Glutamatergic neuron (in vitro differentiated cells): Measurements from ENCODE around the gene BABAM2. TPM values are rescaled to one million over a fixed set of nuclear protein-coding genes. Genes with fewer than 3 reads are reported as not detected.
"Not testable (repeated sequence)": the region's sequence is repeated elsewhere in the genome, so short reads cannot be mapped to it uniquely, and the experiment has no call there.

Experiments used
- DNase-seq: peaks from one replicate; pipeline ENCODE4 v3.0.0; 2022
- H3K27ac Mint-ChIP-seq: one replicate; pipeline ENCODE4 v1.8.0; 2020; ENCODE audit warnings: mild to moderate bottlenecking, mixed read lengths, inconsistent platforms; ENCODE audit not compliant: unreplicated experiment
- H3K27me3 Mint-ChIP-seq: one replicate; pipeline ENCODE4 v1.8.0; 2020; ENCODE audit warnings: mild to moderate bottlenecking, moderate library complexity, mixed read lengths, inconsistent platforms; ENCODE audit not compliant: unreplicated experiment
- H3K36me3 Mint-ChIP-seq: one replicate; pipeline ENCODE4 v1.8.0; 2020; ENCODE audit warnings: mild to moderate bottlenecking, mixed read lengths, inconsistent platforms; ENCODE audit not compliant: unreplicated experiment
- H3K4me1 Mint-ChIP-seq: one replicate; pipeline ENCODE4 v1.8.0; 2020; ENCODE audit warnings: mild to moderate bottlenecking, low read depth, mixed read lengths, inconsistent platforms; ENCODE audit not compliant: unreplicated experiment
- H3K4me3 Mint-ChIP-seq: one replicate; pipeline ENCODE4 v1.8.0; 2020; ENCODE audit warnings: mild to moderate bottlenecking, mixed read lengths, inconsistent platforms; ENCODE audit not compliant: unreplicated experiment
- H3K9me3 Mint-ChIP-seq: one replicate; pipeline ENCODE4 v1.8.0; 2020; ENCODE audit warnings: mild to moderate bottlenecking, moderate library complexity, mixed read lengths, inconsistent platforms; ENCODE audit not compliant: unreplicated experiment
- CTCF ChIP-seq: fragments of 200-600 bp; sonication (generic); IDR thresholded peaks from one replicate; pipeline ENCODE4 v1.5.0; 2021; ENCODE audit not compliant: partially characterized antibody, unreplicated experiment
- total RNA-seq: library from RNA; stranded (reverse); fragmentation: NEBNext Ultra II Directional; extraction: Animal tissue kit (Norgen Biotek cat#: 25700); gene quantifications from one replicate; pipeline ENCODE4 v1.2.1, GENCODE V29; 2021; ENCODE audit not compliant: unreplicated experiment

The BABAM2 gene
- total RNA-seq, 1 donor from 2014 or later = 29.9 TPM

- H3K27ac Mint-ChIP-seq = no peak overlapping the region
- peaks cover 2% of the 10 kb centered on the region for H3K4me1 Mint-ChIP-seq
- TF ChIP-seq CTCF = no peak
- no peaks in the 10 kb centered on the region for H3K9me3 Mint-ChIP-seq
- DNase-seq = no peak
- H3K4me3 Mint-ChIP-seq = no peak overlapping the region
- H3K36me3 Mint-ChIP-seq = no peaks in the 10 kb centered on the region
- H3K27me3 Mint-ChIP-seq = no peaks in the 10 kb centered on the region
These were observed 120.8 kb downstream of the BABAM2 start for GRCh38 chr2:28011322-28011737.

- H3K36me3 Mint-ChIP-seq, H3K9me3 Mint-ChIP-seq, DNase-seq, H3K4me1 Mint-ChIP-seq, H3K27me3 Mint-ChIP-seq, H3K4me3 Mint-ChIP-seq, H3K27ac Mint-ChIP-seq: not testable (repeated sequence)
These were observed 127.9 kb downstream of the BABAM2 start for GRCh38 chr2:28018474-28018873.

GRCh38 chr2:28019521-28019920 lies 129.0 kb downstream of the BABAM2 start:
- H3K36me3 Mint-ChIP-seq, H3K9me3 Mint-ChIP-seq, DNase-seq, H3K27me3 Mint-ChIP-seq, H3K4me1 Mint-ChIP-seq, H3K4me3 Mint-ChIP-seq, H3K27ac Mint-ChIP-seq: not testable (repeated sequence)

GRCh38 chr2:28021898-28022297 lies 131.4 kb downstream of the BABAM2 start:
- H3K27ac Mint-ChIP-seq = no peak overlapping the region
- no peak overlapping the region for H3K4me3 Mint-ChIP-seq
- no peaks in the 10 kb centered on the region for H3K27me3 Mint-ChIP-seq
- H3K36me3 Mint-ChIP-seq = peaks cover 7% of the 10 kb centered on the region
- H3K4me1 Mint-ChIP-seq = no peaks in the 10 kb centered on the region
- peaks cover under 1% of the 10 kb centered on the region for H3K9me3 Mint-ChIP-seq
- no peak for DNase-seq
- no peak for TF ChIP-seq CTCF

- no peaks in the 10 kb centered on the region for H3K4me1 Mint-ChIP-seq
- H3K9me3 Mint-ChIP-seq = peaks cover 1% of the 10 kb centered on the region
- no peak overlapping the region for H3K4me3 Mint-ChIP-seq
- no peak overlapping the region for H3K27ac Mint-ChIP-seq
- no peak for DNase-seq
- no peaks in the 10 kb centered on the region for H3K27me3 Mint-ChIP-seq
- no peak for TF ChIP-seq CTCF
- peaks cover 7% of the 10 kb centered on the region for H3K36me3 Mint-ChIP-seq
These were observed 134.6 kb downstream of the BABAM2 start for GRCh38 chr2:28025123-28025522.

GRCh38 chr2:28026230-28026629 lies 135.7 kb downstream of the BABAM2 start:
- not testable (repeated sequence) for H3K4me1 Mint-ChIP-seq, DNase-seq, H3K4me3 Mint-ChIP-seq, H3K27me3 Mint-ChIP-seq, H3K27ac Mint-ChIP-seq, H3K36me3 Mint-ChIP-seq, H3K9me3 Mint-ChIP-seq

GRCh38 chr2:28028025-28028424 lies 137.5 kb downstream of the BABAM2 start:
- TF ChIP-seq CTCF = no peak
- Mint-ChIP-seq H3K27ac (no peak overlapping the region), H3K4me3 (no peak overlapping the region), H3K4me1 (no peaks in the 10 kb centered on the region), H3K36me3 (peaks cover 7% of the 10 kb centered on the region), H3K9me3 (peaks cover 1% of the 10 kb centered on the region), H3K27me3 (peaks cover 1% of the 10 kb centered on the region)
- DNase-seq = no peak
